Measurements from ENCODE around the gene PRRC2B.
"Not testable (repeated sequence)": the region's sequence is repeated elsewhere in the genome, so short reads cannot be mapped to it uniquely, and the experiment has no call there.

Gene PRRC2B

GRCh38 chr9:131442351-131442750, 48.5 kb downstream of the PRRC2B start:
- Histone ChIP-seq H3K27me3 (ENCODE audit: low read depth, low read length) (no peaks in the 10 kb centered on the region), H3K4me3 (ENCODE audit: low read depth in 1 of 2, low read length in 2 of 2) (no peak overlapping the region), H3K27ac (ENCODE audit: low read length) (no peak overlapping the region), H3K9me3 (ENCODE audit: control insufficient read depth in 1 of 2, low read length in 2 of 2) (no peaks in the 10 kb centered on the region), H3K4me1 (ENCODE audit: control insufficient read depth in 1 of 2, insufficient read depth in 2 of 2, low read length in 2 of 2) (no peaks in the 10 kb centered on the region), H3K36me3 (ENCODE audit: control insufficient read depth in 1 of 2, insufficient read depth in 2 of 2, low read length in 2 of 2) (peaks cover 76% of the 10 kb centered on the region in 2 donors)

GRCh38 chr9:131443648-131444047, 49.8 kb downstream of the PRRC2B start:
- Histone ChIP-seq H3K36me3 (ENCODE audit: control insufficient read depth in 1 of 2, insufficient read depth in 2 of 2, low read length in 2 of 2) (peaks cover 71 to 72% of the 10 kb centered on the region in 2 donors), H3K4me3 (ENCODE audit: low read depth in 1 of 2, low read length in 2 of 2) (no peak overlapping the region), H3K9me3 (ENCODE audit: control insufficient read depth in 1 of 2, low read length in 2 of 2) (no peaks in the 10 kb centered on the region), H3K27me3 (ENCODE audit: low read depth, low read length) (no peaks in the 10 kb centered on the region), H3K27ac (ENCODE audit: low read length) (no peak overlapping the region), H3K4me1 (ENCODE audit: control insufficient read depth in 1 of 2, insufficient read depth in 2 of 2, low read length in 2 of 2) (no peaks in the 10 kb centered on the region)

GRCh38 chr9:131446276-131446675, 52.4 kb downstream of the PRRC2B start:
- H3K36me3 ChIP-seq (ENCODE audit: control insufficient read depth in 1 of 2, insufficient read depth in 2 of 2, low read length in 2 of 2): peaks cover 58 to 61% of the 10 kb centered on the region in 2 donors
- H3K27ac ChIP-seq (ENCODE audit: low read length): no peak overlapping the region
- no peaks in the 10 kb centered on the region for H3K9me3 ChIP-seq (ENCODE audit: control insufficient read depth in 1 of 2, low read length in 2 of 2)
- H3K4me1 ChIP-seq (ENCODE audit: control insufficient read depth in 1 of 2, insufficient read depth in 2 of 2, low read length in 2 of 2): no peaks in the 10 kb centered on the region
- H3K27me3 ChIP-seq (ENCODE audit: low read depth, low read length): no peaks in the 10 kb centered on the region
- H3K4me3 ChIP-seq (ENCODE audit: low read depth in 1 of 2, low read length in 2 of 2): no peak overlapping the region

GRCh38 chr9:131447148-131447547, 53.3 kb downstream of the PRRC2B start:
- peaks cover 61 to 63% of the 10 kb centered on the region in 2 donors for H3K36me3 ChIP-seq (ENCODE audit: control insufficient read depth in 1 of 2, insufficient read depth in 2 of 2, low read length in 2 of 2)
- H3K4me3 ChIP-seq (ENCODE audit: low read depth in 1 of 2, low read length in 2 of 2): no peak overlapping the region
- H3K27ac ChIP-seq (ENCODE audit: low read length): no peak overlapping the region
- no peaks in the 10 kb centered on the region for H3K9me3 ChIP-seq (ENCODE audit: control insufficient read depth in 1 of 2, low read length in 2 of 2)
- no peaks in the 10 kb centered on the region for H3K4me1 ChIP-seq (ENCODE audit: control insufficient read depth in 1 of 2, insufficient read depth in 2 of 2, low read length in 2 of 2)
- no peaks in the 10 kb centered on the region for H3K27me3 ChIP-seq (ENCODE audit: low read depth, low read length)

GRCh38 chr9:131447600-131447999, 53.7 kb downstream of the PRRC2B start:
- Histone ChIP-seq H3K4me1 (ENCODE audit: control insufficient read depth in 1 of 2, insufficient read depth in 2 of 2, low read length in 2 of 2) (no peaks in the 10 kb centered on the region), H3K9me3 (ENCODE audit: control insufficient read depth in 1 of 2, low read length in 2 of 2) (no peaks in the 10 kb centered on the region), H3K27ac (ENCODE audit: low read length) (no peak overlapping the region), H3K27me3 (ENCODE audit: low read depth, low read length) (no peaks in the 10 kb centered on the region), H3K36me3 (ENCODE audit: control insufficient read depth in 1 of 2, insufficient read depth in 2 of 2, low read length in 2 of 2) (peaks cover 58 to 63% of the 10 kb centered on the region in 2 donors), H3K4me3 (ENCODE audit: low read depth in 1 of 2, low read length in 2 of 2) (no peak overlapping the region)

GRCh38 chr9:131448818-131449217, 54.9 kb downstream of the PRRC2B start:
- Histone ChIP-seq H3K27ac (ENCODE audit: low read length) (no peak overlapping the region), H3K4me1 (ENCODE audit: control insufficient read depth in 1 of 2, insufficient read depth in 2 of 2, low read length in 2 of 2) (no peaks in the 10 kb centered on the region), H3K27me3 (ENCODE audit: low read depth, low read length) (no peaks in the 10 kb centered on the region), H3K4me3 (ENCODE audit: low read depth in 1 of 2, low read length in 2 of 2) (no peak overlapping the region), H3K36me3 (ENCODE audit: control insufficient read depth in 1 of 2, insufficient read depth in 2 of 2, low read length in 2 of 2) (peaks cover 56 to 61% of the 10 kb centered on the region in 2 donors), H3K9me3 (ENCODE audit: control insufficient read depth in 1 of 2, low read length in 2 of 2) (no peaks in the 10 kb centered on the region)

GRCh38 chr9:131449276-131449675, 55.4 kb downstream of the PRRC2B start:
- Histone ChIP-seq H3K36me3 (ENCODE audit: control insufficient read depth in 1 of 2, insufficient read depth in 2 of 2, low read length in 2 of 2) (peaks cover 55 to 61% of the 10 kb centered on the region in 2 donors), H3K9me3 (ENCODE audit: control insufficient read depth in 1 of 2, low read length in 2 of 2) (no peaks in the 10 kb centered on the region), H3K27ac (ENCODE audit: low read length) (no peak overlapping the region), H3K4me3 (ENCODE audit: low read depth in 1 of 2, low read length in 2 of 2) (no peak overlapping the region), H3K4me1 (ENCODE audit: control insufficient read depth in 1 of 2, insufficient read depth in 2 of 2, low read length in 2 of 2) (no peaks in the 10 kb centered on the region), H3K27me3 (ENCODE audit: low read depth, low read length) (no peaks in the 10 kb centered on the region)

GRCh38 chr9:131454028-131454427, 60.1 kb downstream of the PRRC2B start:
- no peaks in the 10 kb centered on the region for H3K4me1 ChIP-seq (ENCODE audit: control insufficient read depth in 1 of 2, insufficient read depth in 2 of 2, low read length in 2 of 2)
- no peak overlapping the region for H3K4me3 ChIP-seq (ENCODE audit: low read depth in 1 of 2, low read length in 2 of 2)
- H3K36me3 ChIP-seq (ENCODE audit: control insufficient read depth in 1 of 2, insufficient read depth in 2 of 2, low read length in 2 of 2): peaks cover 33 to 56% of the 10 kb centered on the region in 2 donors
- no peak overlapping the region for H3K27ac ChIP-seq (ENCODE audit: low read length)
- no peaks in the 10 kb centered on the region for H3K9me3 ChIP-seq (ENCODE audit: control insufficient read depth in 1 of 2, low read length in 2 of 2)
- no peaks in the 10 kb centered on the region for H3K27me3 ChIP-seq (ENCODE audit: low read depth, low read length)

GRCh38 chr9:131455655-131456054, 61.8 kb downstream of the PRRC2B start:
- H3K4me1 ChIP-seq (ENCODE audit: control insufficient read depth in 1 of 2, insufficient read depth in 2 of 2, low read length in 2 of 2); H3K27ac ChIP-seq (ENCODE audit: low read length); H3K9me3 ChIP-seq (ENCODE audit: control insufficient read depth in 1 of 2, low read length in 2 of 2); H3K4me3 ChIP-seq (ENCODE audit: low read depth in 1 of 2, low read length in 2 of 2); H3K27me3 ChIP-seq (ENCODE audit: low read depth, low read length): not testable (repeated sequence)
- peaks cover 36 to 69% of the 10 kb centered on the region in 2 donors for H3K36me3 ChIP-seq (ENCODE audit: control insufficient read depth in 1 of 2, insufficient read depth in 2 of 2, low read length in 2 of 2)

- Histone ChIP-seq H3K36me3 (ENCODE audit: control insufficient read depth in 1 of 2, insufficient read depth in 2 of 2, low read length in 2 of 2) (peaks cover 38 to 75% of the 10 kb centered on the region in 2 donors), H3K9me3 (ENCODE audit: control insufficient read depth in 1 of 2, low read length in 2 of 2) (no peaks in the 10 kb centered on the region), H3K4me1 (ENCODE audit: control insufficient read depth in 1 of 2, insufficient read depth in 2 of 2, low read length in 2 of 2) (no peaks in the 10 kb centered on the region), H3K27ac (ENCODE audit: low read length) (no peak overlapping the region), H3K4me3 (ENCODE audit: low read depth in 1 of 2, low read length in 2 of 2) (no peak overlapping the region), H3K27me3 (ENCODE audit: low read depth, low read length) (no peaks in the 10 kb centered on the region)
These were observed 63.9 kb downstream of the PRRC2B start for GRCh38 chr9:131457746-131458145.

GRCh38 chr9:131459056-131459455, 65.2 kb downstream of the PRRC2B start:
- no peaks in the 10 kb centered on the region for H3K27me3 ChIP-seq (ENCODE audit: low read depth, low read length)
- peaks cover 39 to 76% of the 10 kb centered on the region in 2 donors for H3K36me3 ChIP-seq (ENCODE audit: control insufficient read depth in 1 of 2, insufficient read depth in 2 of 2, low read length in 2 of 2)
- no peak overlapping the region for H3K27ac ChIP-seq (ENCODE audit: low read length)
- no peaks in the 10 kb centered on the region for H3K9me3 ChIP-seq (ENCODE audit: control insufficient read depth in 1 of 2, low read length in 2 of 2)
- H3K4me1 ChIP-seq (ENCODE audit: control insufficient read depth in 1 of 2, insufficient read depth in 2 of 2, low read length in 2 of 2): no peaks in the 10 kb centered on the region
- H3K4me3 ChIP-seq (ENCODE audit: low read depth in 1 of 2, low read length in 2 of 2): no peak overlapping the region

- Histone ChIP-seq H3K36me3 (ENCODE audit: control insufficient read depth in 1 of 2, insufficient read depth in 2 of 2, low read length in 2 of 2) (peaks cover 46 to 77% of the 10 kb centered on the region in 2 donors), H3K4me1 (ENCODE audit: control insufficient read depth in 1 of 2, insufficient read depth in 2 of 2, low read length in 2 of 2) (no peaks in the 10 kb centered on the region), H3K9me3 (ENCODE audit: control insufficient read depth in 1 of 2, low read length in 2 of 2) (no peaks in the 10 kb centered on the region), H3K27me3 (ENCODE audit: low read depth, low read length) (no peaks in the 10 kb centered on the region), H3K27ac (ENCODE audit: low read length) (no peak overlapping the region), H3K4me3 (ENCODE audit: low read depth in 1 of 2, low read length in 2 of 2) (no peak overlapping the region)
These were observed 67.3 kb downstream of the PRRC2B start for GRCh38 chr9:131461166-131461565.
